ENCODE results near the gene HEPH.
"Not testable (repeated sequence)": the region's sequence is repeated elsewhere in the genome, so short reads cannot be mapped to it uniquely, and the experiment has no call there.

Gene HEPH

DNA sequence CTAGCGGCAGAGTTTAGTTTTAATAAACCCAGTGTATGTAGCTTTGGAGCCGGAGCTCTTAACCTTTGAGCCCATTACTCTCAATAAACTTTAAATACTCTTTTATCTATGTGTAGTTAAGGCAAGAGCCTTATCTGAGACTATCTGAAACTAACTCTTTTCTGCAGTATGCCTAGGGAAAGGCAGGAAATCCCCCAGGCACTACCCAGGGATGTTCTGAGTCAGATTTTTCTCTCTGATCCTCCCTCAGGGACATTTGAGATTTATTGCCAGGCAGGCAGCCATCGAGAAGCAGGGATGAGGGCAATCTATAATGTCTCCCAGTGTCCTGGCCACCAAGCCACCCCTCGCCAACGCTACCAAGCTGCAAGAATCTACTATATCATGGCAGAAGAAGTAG is 39.1 kb downstream of the HEPH start:
- Histone ChIP-seq H3K36me3 (ENCODE audit: insufficient read depth, insufficient read length, low read length) (peaks cover 4% of the 10 kb centered on the region), H3K9ac (ENCODE audit: insufficient read length, low read depth) (no peak overlapping the region), H3K4me1 (ENCODE audit: insufficient read depth, insufficient read length) (no peaks in the 10 kb centered on the region), H3K4me3 (ENCODE audit: insufficient read length, low read depth) (no peak overlapping the region), H3K27me3 (ENCODE audit: insufficient read depth, insufficient read length) (no peaks in the 10 kb centered on the region), H3K9me3 (ENCODE audit: insufficient read depth, low read length) (no peaks in the 10 kb centered on the region)
- TF ChIP-seq SUZ12 (IDR thresholded peaks at IDR 0.05; ENCODE audit: extremely low read depth, insufficient read depth, insufficient read length): no peak
- TF ChIP-seq YY1 (IDR thresholded peaks at IDR 0.05; ENCODE audit: insufficient read depth, insufficient read length): no peak
- no peak for TF ChIP-seq ZNF274 (IDR thresholded peaks at IDR 0.05; ENCODE audit: low read depth, low read length)
- DNase-seq (ENCODE audit: low read depth, low spot score): no peak

DNA sequence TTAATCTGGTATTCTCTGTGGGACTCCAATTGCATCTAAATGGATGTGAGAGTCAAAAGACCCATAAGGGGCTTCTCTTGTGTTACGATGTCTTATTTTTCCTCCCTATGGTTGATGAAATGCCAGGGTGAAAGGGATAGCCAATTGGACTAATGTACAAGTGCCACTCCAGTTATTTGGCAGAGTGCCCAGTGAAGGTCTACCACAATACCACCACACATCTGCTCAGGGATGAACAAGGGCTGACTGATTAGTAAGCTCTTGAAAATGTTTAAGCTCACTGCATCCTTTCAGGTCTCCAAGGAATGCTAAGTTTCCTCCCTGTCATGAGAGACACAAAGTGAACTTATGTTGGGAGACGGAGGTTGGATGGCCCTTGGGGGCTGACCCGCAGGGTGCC is 57.8 kb downstream of the HEPH start:
- no peaks in the 10 kb centered on the region for H3K27me3 ChIP-seq (ENCODE audit: insufficient read depth, insufficient read length)
- no peaks in the 10 kb centered on the region for H3K36me3 ChIP-seq (ENCODE audit: insufficient read depth, insufficient read length, low read length)
- H3K9me3 ChIP-seq (ENCODE audit: insufficient read depth, low read length): no peaks in the 10 kb centered on the region
- TF ChIP-seq YY1 (IDR thresholded peaks at IDR 0.05; ENCODE audit: insufficient read depth, insufficient read length) (no peak), ZNF274 (IDR thresholded peaks at IDR 0.05; ENCODE audit: low read depth, low read length) (no peak), SUZ12 (IDR thresholded peaks at IDR 0.05; ENCODE audit: extremely low read depth, insufficient read depth, insufficient read length) (no peak)
- no peak overlapping the region for H3K9ac ChIP-seq (ENCODE audit: insufficient read length, low read depth)
- H3K4me1 ChIP-seq (ENCODE audit: insufficient read depth, insufficient read length): no peaks in the 10 kb centered on the region
- no peak for DNase-seq (ENCODE audit: low read depth, low spot score)
- H3K4me3 ChIP-seq (ENCODE audit: insufficient read length, low read depth): no peak overlapping the region

DNA sequence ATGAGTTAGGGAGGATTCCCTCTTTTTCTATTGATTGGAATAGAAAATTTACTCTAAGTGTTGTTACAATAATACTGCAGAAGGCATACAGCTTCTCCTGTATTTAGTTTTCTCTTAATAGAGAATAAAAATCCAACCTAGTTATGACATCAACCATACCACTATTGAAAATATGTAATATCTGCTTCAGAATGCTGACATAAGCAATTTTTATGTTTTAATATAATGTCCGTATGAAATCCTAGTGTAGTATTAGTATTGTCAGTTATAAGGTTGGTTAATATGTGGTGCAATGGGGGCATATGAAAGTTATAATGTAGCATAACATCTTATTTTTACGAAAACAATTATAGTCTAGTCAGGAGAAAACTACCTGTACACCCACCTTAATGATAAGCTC is 68.2 kb downstream of the HEPH start:
- Histone ChIP-seq H3K9ac (ENCODE audit: insufficient read length, low read depth) (no peak overlapping the region), H3K36me3 (ENCODE audit: insufficient read depth, insufficient read length, low read length) (no peaks in the 10 kb centered on the region), H3K4me3 (ENCODE audit: insufficient read length, low read depth) (no peak overlapping the region), H3K9me3 (ENCODE audit: insufficient read depth, low read length) (no peaks in the 10 kb centered on the region), H3K4me1 (ENCODE audit: insufficient read depth, insufficient read length) (no peaks in the 10 kb centered on the region), H3K27me3 (ENCODE audit: insufficient read depth, insufficient read length) (no peaks in the 10 kb centered on the region)
- TF ChIP-seq SUZ12 (IDR thresholded peaks at IDR 0.05; ENCODE audit: extremely low read depth, insufficient read depth, insufficient read length) (no peak), YY1 (IDR thresholded peaks at IDR 0.05; ENCODE audit: insufficient read depth, insufficient read length) (no peak), ZNF274 (IDR thresholded peaks at IDR 0.05; ENCODE audit: low read depth, low read length) (no peak)
- DNase-seq (ENCODE audit: low read depth, low spot score): no peak

DNA sequence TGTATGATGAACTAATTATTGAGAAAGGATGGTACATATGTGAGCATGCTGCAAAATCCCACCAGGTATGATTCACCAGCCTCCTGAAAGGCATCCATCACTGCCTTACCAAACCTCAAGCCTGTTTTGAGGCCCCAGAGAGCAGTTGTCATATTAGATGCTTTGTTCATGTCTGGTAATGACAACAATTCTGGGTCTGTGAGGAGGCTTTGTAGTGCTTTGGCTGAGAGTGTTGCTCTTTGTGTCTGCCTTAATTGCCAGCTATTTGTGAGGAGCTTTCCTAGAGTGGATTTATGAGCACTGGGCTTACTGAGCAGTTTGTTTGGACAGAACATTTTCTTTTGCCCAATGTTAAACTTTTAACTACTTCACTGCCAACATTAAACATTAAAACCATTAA is 69.2 kb downstream of the HEPH start:
- no peaks in the 10 kb centered on the region for H3K4me1 ChIP-seq (ENCODE audit: insufficient read depth, insufficient read length)
- TF ChIP-seq YY1 (IDR thresholded peaks at IDR 0.05; ENCODE audit: insufficient read depth, insufficient read length): no peak
- no peak for TF ChIP-seq SUZ12 (IDR thresholded peaks at IDR 0.05; ENCODE audit: extremely low read depth, insufficient read depth, insufficient read length)
- TF ChIP-seq ZNF274 (IDR thresholded peaks at IDR 0.05; ENCODE audit: low read depth, low read length): no peak
- H3K27me3 ChIP-seq (ENCODE audit: insufficient read depth, insufficient read length): no peaks in the 10 kb centered on the region
- no peak overlapping the region for H3K4me3 ChIP-seq (ENCODE audit: insufficient read length, low read depth)
- DNase-seq (ENCODE audit: low read depth, low spot score): no peak
- H3K9ac ChIP-seq (ENCODE audit: insufficient read length, low read depth): no peak overlapping the region
- no peaks in the 10 kb centered on the region for H3K36me3 ChIP-seq (ENCODE audit: insufficient read depth, insufficient read length, low read length)
- no peaks in the 10 kb centered on the region for H3K9me3 ChIP-seq (ENCODE audit: insufficient read depth, low read length)

DNA sequence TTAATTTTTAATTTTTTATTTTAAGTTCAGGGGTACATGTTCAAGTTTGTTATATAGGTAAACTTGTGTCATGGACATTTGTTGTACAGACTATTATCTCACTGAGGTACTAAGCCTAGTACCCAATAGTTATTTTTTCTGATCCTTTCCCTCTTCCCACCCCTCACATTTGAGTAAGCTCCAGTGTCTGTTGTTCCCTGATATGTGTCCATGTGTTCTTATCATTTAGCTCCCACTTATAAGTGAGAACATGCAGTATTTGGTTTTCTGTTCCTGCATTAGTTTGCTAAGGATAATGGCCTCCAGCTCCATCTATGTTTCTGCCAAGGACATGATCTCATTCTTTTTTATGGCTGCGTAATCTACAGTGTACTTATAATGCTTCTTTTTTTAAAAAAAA is 69.9 kb downstream of the HEPH start:
- H3K9ac ChIP-seq (ENCODE audit: insufficient read length, low read depth); H3K9me3 ChIP-seq (ENCODE audit: insufficient read depth, low read length); H3K4me1 ChIP-seq (ENCODE audit: insufficient read depth, insufficient read length); H3K36me3 ChIP-seq (ENCODE audit: insufficient read depth, insufficient read length, low read length); H3K27me3 ChIP-seq (ENCODE audit: insufficient read depth, insufficient read length); H3K4me3 ChIP-seq (ENCODE audit: insufficient read length, low read depth); DNase-seq (ENCODE audit: low read depth, low spot score): not testable (repeated sequence)

DNA sequence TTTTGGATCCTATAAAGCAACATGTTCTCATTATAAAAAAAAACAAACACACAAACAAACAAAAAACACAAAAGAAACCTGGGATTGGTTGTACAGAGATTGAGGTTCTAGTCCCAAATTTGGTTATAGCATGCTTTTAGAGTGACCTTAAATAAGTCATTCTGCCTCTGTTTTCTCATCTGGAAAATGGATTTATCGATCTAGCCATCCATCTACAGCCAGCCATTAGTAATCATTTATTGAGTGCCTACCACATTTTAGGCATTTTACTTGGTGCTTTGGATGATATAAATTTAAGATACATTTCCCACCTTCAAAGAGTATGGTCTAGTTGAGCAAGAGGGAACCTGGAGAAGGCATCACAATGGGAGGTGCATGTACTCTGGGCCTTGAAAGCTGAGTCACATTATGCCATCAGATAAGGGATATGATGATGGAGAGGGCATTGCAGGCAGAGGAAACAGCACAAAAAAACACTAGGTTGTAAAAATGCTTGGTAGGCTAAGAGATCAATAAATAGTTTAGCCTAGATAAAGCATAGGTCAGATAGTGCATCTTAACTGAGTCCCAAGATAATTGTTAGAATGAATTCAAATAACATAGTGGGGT is 91.4 kb downstream of the HEPH start:
- no peak overlapping the region for H3K4me3 ChIP-seq (ENCODE audit: insufficient read length, low read depth)
- no peak overlapping the region for H3K9ac ChIP-seq (ENCODE audit: insufficient read length, low read depth)
- H3K36me3 ChIP-seq (ENCODE audit: insufficient read depth, insufficient read length, low read length): peaks cover 3% of the 10 kb centered on the region
- no peaks in the 10 kb centered on the region; the same call in 1 of the 2 replicates for H3K9me3 ChIP-seq (ENCODE audit: insufficient read depth, low read length)
- H3K4me1 ChIP-seq (ENCODE audit: insufficient read depth, insufficient read length): no peaks in the 10 kb centered on the region
- no peak for DNase-seq (ENCODE audit: low read depth, low spot score)
- TF ChIP-seq ZNF274 (IDR thresholded peaks at IDR 0.05; ENCODE audit: low read depth, low read length): no peak
- TF ChIP-seq YY1 (IDR thresholded peaks at IDR 0.05; ENCODE audit: insufficient read depth, insufficient read length): no peak
- TF ChIP-seq SUZ12 (IDR thresholded peaks at IDR 0.05; ENCODE audit: extremely low read depth, insufficient read depth, insufficient read length): no peak
- no peaks in the 10 kb centered on the region for H3K27me3 ChIP-seq (ENCODE audit: insufficient read depth, insufficient read length)

DNA sequence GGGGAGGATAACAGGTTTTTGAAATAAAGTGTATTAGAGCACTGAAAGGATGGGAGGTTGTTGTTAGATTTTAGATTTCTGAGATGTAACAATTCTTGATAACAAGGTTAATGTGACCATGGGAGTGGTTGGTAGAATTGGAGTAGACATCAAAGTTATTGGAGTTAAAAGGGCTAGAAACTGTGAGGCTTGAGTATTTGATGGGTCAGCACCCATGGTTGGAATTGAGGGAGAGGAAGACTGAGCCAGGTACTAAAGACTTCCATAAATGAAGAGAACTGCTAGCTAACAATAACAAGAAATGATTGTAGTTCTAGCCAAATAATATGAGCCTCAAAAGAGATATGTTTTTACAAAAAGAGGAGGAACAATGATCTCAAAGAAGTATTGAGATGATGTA is 98.8 kb downstream of the HEPH start:
- H3K9ac ChIP-seq (ENCODE audit: insufficient read length, low read depth): no peak overlapping the region
- no peak for DNase-seq (ENCODE audit: low read depth, low spot score)
- H3K27me3 ChIP-seq (ENCODE audit: insufficient read depth, insufficient read length): no peaks in the 10 kb centered on the region
- no peaks in the 10 kb centered on the region for H3K4me1 ChIP-seq (ENCODE audit: insufficient read depth, insufficient read length)
- no peak for TF ChIP-seq SUZ12 (IDR thresholded peaks at IDR 0.05; ENCODE audit: extremely low read depth, insufficient read depth, insufficient read length)
- TF ChIP-seq YY1 (IDR thresholded peaks at IDR 0.05; ENCODE audit: insufficient read depth, insufficient read length): no peak
- no peak for TF ChIP-seq ZNF274 (IDR thresholded peaks at IDR 0.05; ENCODE audit: low read depth, low read length)
- H3K4me3 ChIP-seq (ENCODE audit: insufficient read length, low read depth): no peak overlapping the region
- H3K36me3 ChIP-seq (ENCODE audit: insufficient read depth, insufficient read length, low read length): peaks cover 10% of the 10 kb centered on the region
- no peaks in the 10 kb centered on the region for H3K9me3 ChIP-seq (ENCODE audit: insufficient read depth, low read length)
